Heart left ventricle (tissue), 16 donors: ENCODE results near the gene LMAN2. TPM values are rescaled to one million over a fixed set of nuclear protein-coding genes. Genes with fewer than 3 reads are reported as not detected.

ENCODE experiments used
- ATAC-seq, 4 donors: fragments of 200-7000 bp; cut with Tn5 transposase; one replicate each; pipeline ENCODE4 v1.9.1; 2020 to 2022; ENCODE audit warnings: moderate library complexity in 4 of 4, mild to moderate bottlenecking in 3 of 4, moderate number of reproducible peaks in 1 of 4
- DNase-seq, 5 donors: peaks; one replicate each; pipeline ENCODE4 v3.0.0-alpha.2; 2020
- H3K27ac ChIP-seq, 12 donors: fragments of 200-600 bp; sonication (generic) in 4 of 12; one replicate each; pipeline versions ENCODE4 v1.5.0 to v1.8.0; 2016 to 2022; ENCODE audit warnings: mild to moderate bottlenecking in 2 of 12
- H3K27me3 ChIP-seq, 9 donors: fragments of 200-600 bp; sonication (generic) in 2 of 9; one replicate each; pipeline versions ENCODE4 v1.5.1 to v1.8.0; 2016 to 2022; ENCODE audit warnings: mild to moderate bottlenecking in 3 of 9
- H3K36me3 ChIP-seq, 9 donors: fragments of 200-600 bp; sonication (generic) in 2 of 9; one replicate each; pipeline versions ENCODE4 v1.5.0 to v1.8.0; 2018 to 2022; ENCODE audit warnings: mild to moderate bottlenecking in 2 of 9
- H3K4me1 ChIP-seq, 12 donors: fragments of 200-600 bp; sonication (generic) in 4 of 12; one replicate each; pipeline versions ENCODE4 v1.5.0 to v1.8.0; 2016 to 2022; ENCODE audit warnings: mild to moderate bottlenecking in 3 of 12
- H3K4me3 ChIP-seq, 12 donors: fragments of 200-600 bp; sonication (generic) in 4 of 12; one replicate each; pipeline versions ENCODE4 v1.5.0 to v1.8.0; 2017 to 2022; ENCODE audit warnings: mild to moderate bottlenecking in 9 of 12, moderate library complexity in 4 of 12
- H3K9me3 ChIP-seq, 12 donors: fragments of 200-600 bp; sonication (generic) in 4 of 12; one replicate each; pipeline versions ENCODE4 v1.5.0 to v1.8.0; 2016 to 2022; ENCODE audit warnings: mild to moderate bottlenecking in 1 of 12
- CTCF ChIP-seq, 12 donors: fragments of 200-600 bp; sonication (generic) in 4 of 12; IDR thresholded peaks; one replicate each; pipeline versions ENCODE4 v1.5.0 to v1.8.0; 2018 to 2022; ENCODE audit warnings: antibody characterized with exemption in 12 of 12, mild to moderate bottlenecking in 5 of 12
- POLR2A ChIP-seq, 2 donors: fragments of 450-650 bp; IDR thresholded peaks; one replicate each; pipeline ENCODE4 v1.6.1; 2017; ENCODE audit warnings: antibody characterized with exemption in 2 of 2, mild to moderate bottlenecking in 2 of 2, moderate library complexity in 2 of 2
- WGBS, 4 donors: extraction: QIAGEN DNeasy Blood & Tissue Kit in 2 of 4; methylation state at CpG; one replicate each; pipeline versions ENCODE4 v1.1.5 to v1.1.7; 2013 to 2018; 5-methylcytosine and 5-hydroxymethylcytosine counted together
- intact Hi-C, 10 donors: fragments of 100-400 bp; cut with DNase I; formaldehyde crosslinking; loops; one replicate each; pipeline versions ENCODE4 v1.11.1 to v1.14.2; 2022
- polyA plus RNA-seq, 2 donors: library from polyadenylated mRNA; stranded (reverse); fragments of 200-250 nt; gene quantifications; one replicate each; pipeline ENCODE4 v1.2.3, GENCODE V29; 2013
- total RNA-seq, 9 donors: library from RNA; depleted of rRNA in 2 of 9; stranded (reverse); fragments of >200 nt in 2 of 9; fragmentation: NEBNext Ultra II Directional in 3 of 9; extraction: Animal tissue kit (Norgen Biotek cat#: 25700) in 3 of 9; gene quantifications; one replicate each; pipeline versions ENCODE4 v1.1.0 to v1.2.4, GENCODE V29; 2016 to 2023
- donor health status: ischemic (EF 13 %, LVEDD 7.1; RV severe dilation, severe dysfunction).
- donor health status: healthy with polysubstance abuse.
- donor health status: DM: no; HTN: yes; CAD: no.
- donor health status: DM: no; HTN: no; CAD: no.
- donor health status: ischemic (EF 25% LVEDD 6.9; RV normal size, moderate dysfunction).
- donor health status: ischemic (EF 25% LVEDD 5.7; RV mildly dilated, moderate dysfunction).
- donor health status: healthy.
- donor health status: DM: yes; HTN: yes; CAD: no.
- donor health status: ischemic (EF 35%, LVEDD 5.7; RV mildly dilated, moderate dysfunction).
- donor health status: nonischemic (EF 11% LVEDD 7.7; RV severe dilation, severe dysfunction).
- donor health status: DM: yes; HTN: yes; CAD: no.
- donor health status: PGD.
- donor health status: ischemic (EF 29% LVEDD 5.4; RV normal size, mild dysfunction).
- donor health status: nonischemic (EF 23%, LVEDD 6.1; RV moderate dilation, normal function).

LMAN2 gene
- total and polyA plus RNA-seq, 11 donors, result 43.3 to 313 (median 63.6) TPM

- Histone ChIP-seq H3K36me3 (no peaks in the 10 kb centered on the region), H3K4me3 (no peak overlapping the region), H3K4me1 (peaks cover 0 to 32% (median 3%) of the 10 kb centered on the region in 12 donors), H3K27me3 (no peaks in the 10 kb centered on the region), H3K27ac (no peak overlapping the region), H3K9me3 (no peaks in the 10 kb centered on the region)
- 67 to 74% (median 71%) methylated on average over 5 of the region's 5 CpGs for WGBS, 4 donors
- DNase-seq, result no peak
- intact Hi-C loops, result no loop called here
- no peak for ATAC-seq
- TF ChIP-seq CTCF (IDR thresholded peaks at IDR 0.05) (no peak), POLR2A (IDR thresholded peaks at IDR 0.05) (no peak)
These were observed 22.7 kb upstream of the LMAN2 start for GRCh38 chr5:177374211-177374610.

- TF ChIP-seq CTCF (IDR thresholded peaks at IDR 0.05) (no peak), POLR2A (IDR thresholded peaks at IDR 0.05) (no peak)
- ATAC-seq (no peak), DNase-seq (no peak)
- Histone ChIP-seq H3K27me3 (no peaks in the 10 kb centered on the region), H3K4me1 (peaks cover 0 to 36% (median 3%) of the 10 kb centered on the region in 12 donors), H3K9me3 (no peaks in the 10 kb centered on the region), H3K36me3 (no peaks in the 10 kb centered on the region), H3K4me3 (no peak overlapping the region), H3K27ac (no peak overlapping the region)
- intact Hi-C loops, result no loop called here
- 60 to 71% (median 61%) methylated on average over 6 of the region's 6 CpGs for WGBS, 4 donors
These were observed 22.3 kb upstream of the LMAN2 start for GRCh38 chr5:177373806-177374205.

- intact Hi-C loops, result no loop called here
- TF ChIP-seq CTCF (IDR thresholded peaks at IDR 0.05), result no peak
- TF ChIP-seq POLR2A (IDR thresholded peaks at IDR 0.05), result no peak
- no peak overlapping the region for H3K4me3 ChIP-seq
- peaks cover 0 to 40% (median 5%) of the 10 kb centered on the region in 12 donors for H3K4me1 ChIP-seq
- H3K36me3 ChIP-seq, result peaks cover 0 to 4% (median 0%) of the 10 kb centered on the region in 9 donors
- H3K27me3 ChIP-seq, result no peaks in the 10 kb centered on the region
- 88 to 97% (median 92%) methylated on average over 6 of the region's 6 CpGs for WGBS, 4 donors
- DNase-seq (no peak), ATAC-seq (no peak)
- no peaks in the 10 kb centered on the region for H3K9me3 ChIP-seq
- H3K27ac ChIP-seq, result no peak overlapping the region
These were observed 21.4 kb upstream of the LMAN2 start for GRCh38 chr5:177372910-177373309.

- Histone ChIP-seq H3K4me3 (no peak overlapping the region), H3K4me1 (peaks cover 0 to 46% (median 12%) of the 10 kb centered on the region in 12 donors), H3K27me3 (no peaks in the 10 kb centered on the region), H3K9me3 (no peaks in the 10 kb centered on the region), H3K36me3 (peaks cover 0 to 11% (median 0%) of the 10 kb centered on the region in 9 donors), H3K27ac (peak overlapping the region in 1 of 12 donors; percentile 37)
- intact Hi-C loops, result no loop called here
- 82 to 91% (median 90%) methylated on average over 3 to 12 of the region's 12 CpGs for WGBS, 4 donors
- DNase-seq (no peak), ATAC-seq (no peak)
- TF ChIP-seq CTCF (IDR thresholded peaks at IDR 0.05), result no peak
- no peak for TF ChIP-seq POLR2A (IDR thresholded peaks at IDR 0.05)
These were observed 20.8 kb upstream of the LMAN2 start for GRCh38 chr5:177372034-177372896.
